Smooth muscle cell of the brain vasculature (primary cell): Measurements from ENCODE around the gene SYT13.

Experiments
- DNase-seq: peaks from one replicate; pipeline ENCODE4 v3.0.0-alpha.2; 2012; ENCODE audit warnings: low read depth, low spot score

Gene SYT13

GRCh38 chr11:45248501-45249011, 37.6 kb downstream of the SYT13 start:
- DNase-seq, result no peak

GRCh38 chr11:45247433-45247832, 38.7 kb downstream of the SYT13 start:
- DNase-seq, result no peak

GRCh38 chr11:45246241-45246640, 39.9 kb downstream of the SYT13 start:
- no peak for DNase-seq

- no peak for DNase-seq
Observed at GRCh38 chr11:45245218-45246045, 40.7 kb downstream of the SYT13 start.

GRCh38 chr11:45243967-45244366, 42.2 kb downstream of the SYT13 start:
- no peak for DNase-seq

GRCh38 chr11:45239733-45240132, 46.4 kb downstream of the SYT13 start:
- DNase-seq, result no peak

- DNase-seq, result no peak
Observed at GRCh38 chr11:45238724-45239123, 47.4 kb downstream of the SYT13 start.

GRCh38 chr11:45237711-45238315, 48.3 kb downstream of the SYT13 start:
- DNase-seq, result no peak

GRCh38 chr11:45234306-45235006, 51.7 kb downstream of the SYT13 start:
- DNase-seq, result no peak

- DNase-seq, result no peak
Observed at GRCh38 chr11:45233804-45234170, 52.4 kb downstream of the SYT13 start.

GRCh38 chr11:45233121-45233803, 52.9 kb downstream of the SYT13 start:
- no peak for DNase-seq

- no peak for DNase-seq
Observed at GRCh38 chr11:45232341-45233080, 53.6 kb downstream of the SYT13 start.

- no peak for DNase-seq
Observed at GRCh38 chr11:45229401-45230020, 56.6 kb downstream of the SYT13 start.

GRCh38 chr11:45227836-45228235, 58.3 kb downstream of the SYT13 start:
- no peak for DNase-seq

GRCh38 chr11:45226901-45227300, 59.2 kb downstream of the SYT13 start:
- no peak for DNase-seq

- no peak for DNase-seq
Observed at GRCh38 chr11:45225961-45226871, 59.9 kb downstream of the SYT13 start.

- no peak for DNase-seq
Observed at GRCh38 chr11:45225277-45225676, 60.9 kb downstream of the SYT13 start.

GRCh38 chr11:45224766-45225165, 61.4 kb downstream of the SYT13 start:
- DNase-seq, result no peak

GRCh38 chr11:45223496-45223895, 62.6 kb downstream of the SYT13 start:
- DNase-seq, result no peak

GRCh38 chr11:45219411-45219810, 66.7 kb downstream of the SYT13 start:
- no peak for DNase-seq
